ENCODE data around the gene ADGRG4. TPM values are rescaled to one million over a fixed set of nuclear protein-coding genes. Genes with fewer than 3 reads are reported as not detected.

Gene ADGRG4
- total RNA-seq, 2 donors from 2014 or later: 0.14 to 0.41 TPM

DNA sequence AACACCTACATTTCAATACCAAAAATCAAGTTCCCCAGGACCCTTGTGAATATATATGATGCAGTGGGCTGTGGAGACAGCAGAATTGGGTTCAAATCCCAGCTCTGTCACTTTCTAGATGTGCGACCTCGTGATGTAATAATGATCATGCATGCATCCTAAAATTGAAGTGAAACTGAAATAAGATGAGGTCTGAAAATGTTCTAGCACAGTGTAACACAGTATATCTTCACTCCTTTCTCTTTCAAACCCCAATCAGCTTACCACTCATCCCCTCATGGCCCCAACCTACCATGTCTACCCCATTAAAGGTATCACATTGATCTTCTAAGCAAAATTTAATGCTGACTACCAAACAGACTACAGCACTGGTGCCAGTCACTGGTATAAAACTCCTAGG lies 117.0 kb downstream of the ADGRG4 start:
- DNase-seq (ENCODE audit: low spot score): no peak
- H3K4me3 ChIP-seq: no peak overlapping the region
- no peaks in the 10 kb centered on the region for H3K9me3 ChIP-seq
- ATAC-seq (ENCODE audit: insufficient number of reproducible peaks, low FRiP score, low read depth): no peak
- TF ChIP-seq CTCF (IDR thresholded peaks at IDR 0.05): no peak
- no peaks in the 10 kb centered on the region for H3K4me1 ChIP-seq (ENCODE audit: control insufficient read depth in 1 of 2, low read depth in 2 of 2)
- no peaks in the 10 kb centered on the region for H3K36me3 ChIP-seq
- H3K27ac ChIP-seq: no peak overlapping the region
- no peaks in the 10 kb centered on the region for H3K27me3 ChIP-seq (replicated peaks; ENCODE audit: insufficient read depth)

DNA sequence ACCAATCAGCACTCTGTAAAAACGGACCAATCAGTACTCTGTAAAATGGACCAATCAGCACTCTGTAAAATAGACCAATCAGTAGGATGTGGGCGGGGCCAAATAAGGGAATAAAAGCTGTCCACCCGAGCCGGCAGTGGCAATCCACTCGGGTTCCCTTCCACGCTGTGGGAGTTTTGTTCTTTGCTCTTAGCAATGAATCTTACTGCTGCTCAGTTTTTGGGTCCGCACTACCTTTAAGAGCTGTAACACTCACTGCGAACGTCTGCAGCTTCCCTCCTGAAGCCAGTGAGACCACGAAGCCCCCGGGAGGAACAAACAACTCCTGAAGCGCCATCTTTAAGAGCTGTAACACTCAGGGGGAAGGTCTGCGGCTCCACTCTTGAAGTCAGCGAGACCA lies 120.6 kb downstream of the ADGRG4 start:
- no peak for ATAC-seq (ENCODE audit: insufficient number of reproducible peaks, low FRiP score, low read depth)

GRCh38 chrX:136423724-136424123 lies 123.0 kb downstream of the ADGRG4 start:
- Histone ChIP-seq H3K36me3 (no peaks in the 10 kb centered on the region), H3K27me3 (replicated peaks; ENCODE audit: insufficient read depth) (no peaks in the 10 kb centered on the region), H3K27ac (no peak overlapping the region), H3K4me1 (ENCODE audit: control insufficient read depth in 1 of 2, low read depth in 2 of 2) (no peaks in the 10 kb centered on the region), H3K4me3 (no peak overlapping the region), H3K9me3 (no peaks in the 10 kb centered on the region)
- DNase-seq (ENCODE audit: low spot score) (no peak), ATAC-seq (ENCODE audit: insufficient number of reproducible peaks, low FRiP score, low read depth) (no peak)
- TF ChIP-seq CTCF (IDR thresholded peaks at IDR 0.05): no peak

More for the DNA sequence above, 120.6 kb downstream of the ADGRG4 start:
- Histone ChIP-seq H3K36me3 (no peaks in the 10 kb centered on the region), H3K9me3 (no peaks in the 10 kb centered on the region), H3K4me3 (no peak overlapping the region), H3K27me3 (replicated peaks; ENCODE audit: insufficient read depth) (no peaks in the 10 kb centered on the region), H3K4me1 (ENCODE audit: control insufficient read depth in 1 of 2, low read depth in 2 of 2) (no peaks in the 10 kb centered on the region), H3K27ac (no peak overlapping the region)
- DNase-seq (ENCODE audit: low spot score): no peak
- no peak for TF ChIP-seq CTCF (IDR thresholded peaks at IDR 0.05)

GRCh38 chrX:136425996-136426395 lies 125.2 kb downstream of the ADGRG4 start:
- Histone ChIP-seq H3K27ac (no peak overlapping the region), H3K4me3 (no peak overlapping the region), H3K9me3 (no peaks in the 10 kb centered on the region), H3K4me1 (ENCODE audit: control insufficient read depth in 1 of 2, low read depth in 2 of 2) (no peaks in the 10 kb centered on the region), H3K27me3 (replicated peaks; ENCODE audit: insufficient read depth) (no peaks in the 10 kb centered on the region), H3K36me3 (no peaks in the 10 kb centered on the region)
- no peak for DNase-seq (ENCODE audit: low spot score)
- TF ChIP-seq CTCF (IDR thresholded peaks at IDR 0.05): no peak
- no peak for ATAC-seq (ENCODE audit: insufficient number of reproducible peaks, low FRiP score, low read depth)

DNA sequence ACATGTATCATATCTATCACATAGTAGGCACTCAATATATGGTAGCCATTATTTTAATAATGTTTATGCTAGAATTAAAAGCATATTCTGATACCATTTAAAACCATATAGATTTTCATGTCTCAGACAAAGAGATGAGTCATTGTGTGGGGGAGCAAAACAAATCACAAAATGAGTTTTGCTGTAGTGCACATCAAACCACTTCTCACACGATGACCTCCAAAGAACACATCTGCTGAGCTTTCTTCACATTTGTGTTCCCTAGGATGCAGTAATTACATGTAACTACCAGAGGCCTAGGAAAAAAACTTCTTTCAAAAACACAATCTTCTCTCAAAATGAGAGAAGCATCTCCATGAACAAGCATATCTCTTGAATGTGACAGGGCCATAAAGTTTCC lies 130.9 kb downstream of the ADGRG4 start:
- DNase-seq (ENCODE audit: low spot score) (no peak), ATAC-seq (ENCODE audit: insufficient number of reproducible peaks, low FRiP score, low read depth) (no peak)
- H3K9me3 ChIP-seq: no peaks in the 10 kb centered on the region
- no peak overlapping the region for H3K27ac ChIP-seq
- H3K27me3 ChIP-seq (replicated peaks; ENCODE audit: insufficient read depth): no peaks in the 10 kb centered on the region
- no peak for TF ChIP-seq CTCF (IDR thresholded peaks at IDR 0.05)
- H3K36me3 ChIP-seq: no peaks in the 10 kb centered on the region
- no peak overlapping the region for H3K4me3 ChIP-seq
- H3K4me1 ChIP-seq (ENCODE audit: control insufficient read depth in 1 of 2, low read depth in 2 of 2): no peaks in the 10 kb centered on the region

Data from thoracic aorta (tissue), 2 donors.